UCSD-AML1 (cell line): ENCODE data around the gene ZNF680.
"Not testable (repeated sequence)": the region's sequence is repeated elsewhere in the genome, so short reads cannot be mapped to it uniquely, and the experiment has no call there.

Source experiments
- DNase-seq: peaks from one replicate; lab custom pipeline; 2025; ENCODE audit not compliant: unreplicated experiment; lab: John Stamatoyannopoulos, UW

Gene ZNF680

DNA sequence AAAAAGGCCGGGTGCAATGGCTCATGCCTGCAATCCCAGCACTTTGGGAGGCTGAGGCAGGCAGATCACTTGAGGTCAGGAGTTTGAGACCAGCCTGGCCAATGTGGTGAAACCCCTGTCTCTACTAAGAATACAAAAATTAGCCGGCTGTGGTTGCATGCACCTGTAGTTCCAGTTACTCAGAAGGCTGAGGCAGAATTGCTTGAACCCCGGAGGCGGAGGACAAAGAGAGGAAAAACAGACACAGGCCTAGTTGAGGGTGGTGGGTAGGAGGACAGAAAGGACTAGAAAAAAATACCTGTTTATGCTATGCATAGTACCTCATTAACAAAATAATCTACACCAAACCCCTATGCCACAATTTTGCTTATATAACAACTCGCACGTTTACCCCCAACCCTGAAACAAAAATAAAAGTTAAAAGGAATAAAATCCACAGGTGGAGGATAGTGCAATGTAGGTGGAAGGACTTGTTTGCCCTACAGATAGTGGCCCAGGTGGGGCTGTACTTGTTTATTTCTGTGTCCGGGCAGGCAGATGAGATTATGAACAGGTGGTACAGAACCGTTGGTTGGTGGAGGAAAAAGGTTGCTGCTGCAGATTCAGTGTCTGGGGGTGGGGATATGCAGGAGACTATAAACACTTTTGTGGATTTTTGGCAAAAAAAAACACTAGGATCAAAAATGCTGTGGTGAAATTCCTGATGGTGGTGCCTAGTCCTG lies 5.1 kb downstream of the ZNF680 start:
- no peak for DNase-seq

DNA sequence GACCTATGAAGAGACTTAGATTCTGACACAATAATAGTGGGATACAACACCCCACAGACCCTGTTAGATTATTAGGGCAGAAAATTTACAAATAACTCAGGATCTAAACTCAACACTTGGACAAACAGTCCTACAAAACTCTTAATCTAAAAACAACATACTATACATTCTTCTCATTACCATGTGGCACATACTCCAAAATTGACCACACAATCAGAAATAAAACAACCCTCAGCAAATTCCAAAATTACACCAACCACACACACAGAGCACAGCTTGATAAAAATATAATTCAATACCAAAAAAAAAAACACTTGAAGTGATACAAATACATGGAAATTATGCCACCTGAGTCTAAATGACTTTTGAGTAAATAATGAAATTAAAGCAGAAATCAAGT lies 7.8 kb downstream of the ZNF680 start:
- no peak for DNase-seq

DNA sequence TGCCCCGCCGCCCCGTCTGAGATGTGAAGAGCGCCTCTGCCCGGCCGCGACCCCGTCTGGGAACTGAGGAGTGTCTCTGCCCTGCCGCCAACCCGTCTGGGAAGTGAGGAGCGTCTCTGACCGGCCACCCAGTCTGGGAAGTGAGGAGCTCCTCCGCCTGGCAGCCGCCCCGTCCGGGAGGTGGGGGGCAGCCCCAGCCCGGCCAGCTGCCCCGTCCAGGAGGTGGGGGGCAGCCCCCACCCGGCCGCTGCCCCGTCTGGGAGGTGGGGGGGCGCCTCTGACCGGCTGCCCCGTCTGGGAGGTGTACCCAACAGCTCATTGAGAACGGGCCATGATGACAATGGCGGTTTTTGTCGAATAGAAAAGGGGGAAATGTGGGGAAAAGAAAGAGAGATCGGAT lies 8.7 kb downstream of the ZNF680 start:
- DNase-seq = not testable (repeated sequence)

DNA sequence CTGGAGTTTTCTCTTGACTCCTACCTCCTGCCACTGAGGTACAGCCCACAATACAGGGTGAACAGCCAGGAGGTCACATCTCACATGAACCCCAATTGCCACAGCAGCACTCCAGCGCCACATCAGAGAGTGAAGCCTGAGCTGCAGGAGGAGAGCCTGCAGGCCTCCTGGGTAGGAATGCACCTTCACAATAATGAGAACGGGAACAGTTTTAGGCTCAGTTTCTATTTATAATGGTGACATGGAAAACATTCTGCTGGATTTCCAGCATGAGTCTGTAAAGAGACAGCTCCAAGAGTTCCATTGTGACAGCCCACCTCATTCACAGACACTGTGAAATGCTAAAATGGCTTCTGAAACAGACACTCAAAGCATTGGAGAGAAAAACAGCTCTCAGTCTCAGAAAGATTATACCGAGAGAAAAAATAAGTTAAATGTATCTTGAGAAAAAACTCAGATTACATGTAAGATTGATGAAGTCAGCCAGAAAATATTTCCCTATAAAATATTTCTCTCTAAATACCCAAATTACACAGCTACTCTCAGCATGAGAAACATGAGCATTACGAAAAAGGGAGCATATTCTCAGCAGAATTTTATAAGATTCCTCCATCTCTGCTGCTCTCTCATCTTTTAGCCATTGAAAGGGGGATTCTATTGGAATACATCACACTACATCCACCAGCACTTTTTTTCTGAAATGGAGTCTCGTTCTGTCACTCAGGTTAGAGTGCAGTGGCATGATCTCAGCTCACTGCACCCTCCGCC lies 11.3 kb downstream of the ZNF680 start:
- DNase-seq = no peak

DNA sequence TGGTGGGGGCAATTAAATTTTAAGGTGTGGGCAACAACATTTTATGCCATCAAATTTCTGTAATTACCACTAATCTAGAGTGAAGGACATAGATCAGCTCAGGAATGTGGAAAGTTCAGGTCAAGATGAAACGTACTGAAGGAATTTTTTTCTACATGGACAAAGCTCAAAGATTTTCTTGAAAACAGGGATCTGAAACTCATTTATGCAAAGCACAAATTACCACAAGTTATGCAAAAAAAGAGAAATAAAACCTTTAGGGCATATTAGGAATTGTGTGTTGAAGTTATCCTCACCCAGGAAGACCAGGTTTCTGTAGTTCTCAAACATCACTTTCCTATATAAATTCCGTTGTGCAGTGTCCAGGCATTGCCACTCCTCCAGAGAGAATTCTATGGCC lies 18.9 kb downstream of the ZNF680 start:
- DNase-seq = no peak

DNA sequence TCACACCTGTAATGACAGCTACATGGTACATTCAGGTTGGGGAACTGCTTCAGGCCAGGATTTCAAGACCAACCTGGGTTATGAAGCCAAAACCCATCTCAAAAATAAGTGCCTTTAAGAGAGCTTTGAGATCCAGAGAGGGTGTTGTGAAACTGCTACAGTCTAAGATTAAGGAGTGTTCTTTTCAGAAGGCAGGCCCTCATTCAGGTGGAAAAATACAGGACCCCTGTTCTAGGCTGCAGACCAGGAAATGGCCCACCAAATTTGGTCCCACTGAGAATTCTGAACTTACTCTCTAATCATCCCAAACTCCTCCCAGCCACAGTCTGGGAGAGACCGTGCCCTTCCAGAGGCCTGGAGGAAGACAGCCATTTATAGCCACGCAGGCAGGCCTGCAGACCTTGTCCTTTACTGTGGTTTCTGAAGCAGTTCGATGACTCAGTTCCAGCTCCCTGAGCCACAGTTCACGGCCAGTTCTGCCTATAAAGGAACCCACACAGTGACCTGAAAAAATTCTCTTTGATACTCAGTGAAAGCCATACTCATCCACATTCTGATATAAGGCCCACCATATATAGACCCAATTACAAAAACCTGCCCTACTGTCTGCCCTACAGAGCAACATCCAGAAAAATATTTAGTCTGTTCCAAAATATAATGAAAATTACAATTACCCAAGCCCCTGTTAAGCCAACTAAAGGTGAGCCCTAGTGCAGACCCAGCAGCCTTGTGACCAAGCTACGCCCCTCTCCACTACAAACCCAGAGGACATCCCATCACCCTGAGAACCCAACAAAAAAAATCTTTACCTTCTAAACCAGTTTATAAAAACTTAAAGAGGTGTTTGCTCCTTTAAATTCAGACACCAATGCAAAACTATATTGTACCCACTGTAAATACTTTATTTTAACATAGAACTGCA lies 21.2 kb downstream of the ZNF680 start:
- DNase-seq = peak; percentile 16

DNA sequence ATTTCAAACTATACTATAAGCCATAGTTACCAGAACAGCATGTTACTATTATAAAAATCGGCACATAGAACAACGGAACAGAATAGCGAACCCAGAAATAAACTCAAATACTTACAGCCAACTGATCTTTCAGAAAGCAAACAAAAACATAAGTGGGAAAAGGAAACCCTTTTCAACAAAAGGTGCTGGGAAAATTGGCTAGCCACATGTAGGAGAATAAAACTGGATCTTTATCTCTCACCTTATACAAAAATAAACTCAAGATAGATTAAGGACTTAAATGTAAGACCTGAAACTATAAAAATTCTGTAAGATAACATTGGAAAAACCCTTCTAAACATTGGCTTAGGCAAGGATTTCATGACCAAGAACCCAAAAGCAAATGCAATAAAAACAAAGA lies 29.1 kb downstream of the ZNF680 start:
- DNase-seq = no peak

DNA sequence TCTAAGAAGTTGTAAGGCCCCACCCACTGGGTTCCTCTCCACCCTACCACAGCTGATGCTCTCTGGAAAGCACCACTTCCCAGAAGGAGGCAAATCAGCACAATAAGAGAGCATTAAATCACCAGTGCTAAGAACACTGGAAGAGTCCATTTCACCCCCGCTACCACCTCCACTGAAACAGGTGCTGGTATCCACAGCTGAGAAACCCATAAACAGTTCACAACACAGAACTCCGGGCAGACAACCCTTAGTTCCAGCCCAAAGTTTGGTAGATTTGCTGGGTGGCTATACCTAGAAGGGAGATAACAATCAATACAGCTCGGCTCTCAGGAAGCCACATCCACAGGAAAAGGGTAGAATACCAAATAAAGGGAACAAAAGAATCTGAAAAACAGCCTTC lies 34.1 kb downstream of the ZNF680 start:
- DNase-seq = no peak

DNA sequence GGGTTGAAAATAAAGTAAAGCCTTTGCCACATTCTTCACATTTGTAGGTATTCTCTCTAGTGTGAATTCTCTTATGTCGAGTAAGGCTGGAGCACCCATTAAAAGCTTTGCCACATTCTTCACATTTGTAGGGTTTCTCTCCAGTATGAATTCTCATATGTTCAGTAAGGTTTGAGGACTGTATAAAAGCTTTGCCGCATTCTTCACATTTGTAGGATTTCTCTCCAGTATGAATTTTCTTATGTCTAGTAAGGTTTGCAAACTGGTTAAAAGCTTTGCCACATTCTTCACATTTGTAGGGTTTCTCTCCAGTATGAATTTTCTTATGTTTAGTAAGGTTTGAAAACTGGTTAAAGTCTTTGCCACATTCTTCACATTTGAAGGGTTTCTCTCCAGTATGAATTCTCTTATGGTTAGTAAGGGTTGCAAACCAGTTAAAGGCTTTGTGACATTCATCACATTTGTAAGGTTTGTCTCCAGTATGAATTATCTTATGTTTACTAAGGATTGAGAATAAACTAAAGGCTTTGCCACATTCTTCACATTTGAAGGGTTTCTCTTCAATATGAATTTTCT lies 41.4 kb downstream of the ZNF680 start:
- no peak for DNase-seq

DNA sequence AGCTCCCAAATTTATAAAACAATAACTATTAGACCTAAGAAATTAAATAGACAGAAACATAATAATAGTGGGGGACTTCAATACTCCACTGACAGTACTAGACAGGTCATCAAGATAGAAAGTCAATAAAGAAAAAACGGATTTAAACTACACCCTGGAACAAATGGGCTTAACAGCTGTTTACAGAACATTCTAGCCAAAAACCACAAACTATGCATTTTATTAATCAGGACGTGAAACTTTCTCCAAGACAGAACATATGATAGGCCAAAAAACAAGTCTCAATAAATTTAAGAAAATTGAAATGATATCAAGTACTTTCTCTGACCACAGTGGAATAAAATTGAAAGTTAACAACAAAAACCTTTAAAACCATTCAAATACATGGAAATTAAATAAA lies 46.4 kb downstream of the ZNF680 start:
- no peak for DNase-seq

DNA sequence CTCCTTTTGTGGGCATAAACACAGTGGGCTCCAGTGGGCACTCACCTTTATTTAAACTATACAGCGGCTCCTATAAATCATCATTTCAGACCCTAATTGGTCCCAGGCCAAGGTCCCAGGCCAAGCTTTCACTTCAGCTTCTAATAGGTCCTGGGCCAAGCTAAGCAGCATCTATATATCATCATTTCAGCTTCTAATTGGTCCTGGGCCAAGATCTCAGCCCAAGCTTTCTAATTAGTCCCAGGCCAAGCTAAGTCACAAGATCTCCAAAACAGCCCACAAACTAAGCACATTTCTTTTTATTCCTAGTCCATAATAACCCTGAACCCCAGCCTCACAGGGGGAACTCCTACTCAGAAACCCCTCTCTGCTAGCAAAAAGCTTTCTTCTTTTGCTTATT lies 47.1 kb downstream of the ZNF680 start:
- DNase-seq = no peak

DNA sequence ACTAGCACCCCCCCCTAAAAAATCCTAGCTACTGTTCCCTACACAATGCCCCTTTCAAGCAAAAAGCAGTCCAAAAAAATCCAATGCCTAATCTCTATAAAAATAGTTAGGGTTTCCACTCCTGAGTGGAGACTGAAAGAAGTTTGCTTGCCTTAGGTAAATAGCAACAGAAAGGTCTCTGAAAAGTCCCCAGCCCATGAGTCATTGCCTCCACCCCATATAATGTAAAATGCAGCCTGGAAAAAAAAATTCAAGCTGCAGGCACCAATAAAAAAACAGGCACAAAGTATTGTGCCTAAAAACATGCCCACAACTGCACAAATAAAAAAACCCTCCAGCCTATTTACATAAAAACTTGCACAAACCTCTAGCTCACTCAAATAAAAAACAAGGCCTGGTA lies 47.5 kb downstream of the ZNF680 start:
- DNase-seq = no peak

DNA sequence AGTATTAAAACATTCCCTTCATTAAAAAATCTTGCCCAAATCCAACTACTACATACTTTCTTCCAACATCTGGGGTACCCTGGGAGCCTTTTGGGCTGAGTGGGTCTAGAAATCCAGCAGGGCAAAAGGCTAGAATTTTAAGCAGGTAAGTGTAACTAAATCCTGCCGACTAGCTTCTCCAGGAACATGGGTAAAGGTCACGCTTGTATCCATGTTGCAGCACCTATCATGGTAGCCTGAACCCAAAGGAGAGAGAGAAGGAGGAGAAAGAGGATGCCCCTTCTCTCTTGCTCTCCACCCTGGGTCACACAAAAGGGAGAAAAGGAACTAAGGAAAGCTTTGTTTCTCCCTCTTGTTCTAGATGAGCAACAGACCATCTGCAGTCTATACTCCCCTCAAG lies 53.3 kb downstream of the ZNF680 start:
- DNase-seq = no peak

DNA sequence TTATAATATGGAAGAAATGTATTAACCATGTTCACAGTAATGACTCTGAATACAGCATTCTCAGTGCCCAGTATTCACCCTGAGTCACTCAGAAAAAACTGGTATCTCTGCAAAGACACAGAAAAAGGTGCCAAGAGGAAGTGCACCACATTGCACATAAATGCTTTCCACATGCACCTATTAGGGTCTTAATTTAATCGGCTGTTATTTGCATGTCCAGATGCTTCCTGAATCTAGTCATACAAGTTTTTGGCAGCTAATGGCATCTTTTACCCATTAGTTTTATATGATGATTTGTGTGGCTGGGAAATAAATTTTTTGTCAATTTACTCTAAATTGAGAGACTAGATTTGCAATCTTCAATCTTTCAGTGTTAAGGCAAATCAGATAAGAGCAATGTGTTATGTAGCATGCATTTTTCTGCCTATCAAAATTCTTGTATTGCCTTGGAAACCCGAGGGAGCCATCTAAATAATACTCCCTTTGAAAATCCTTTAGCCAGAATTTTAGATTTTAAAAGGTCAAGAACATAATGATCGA lies 58.2 kb downstream of the ZNF680 start:
- no peak for DNase-seq

DNA sequence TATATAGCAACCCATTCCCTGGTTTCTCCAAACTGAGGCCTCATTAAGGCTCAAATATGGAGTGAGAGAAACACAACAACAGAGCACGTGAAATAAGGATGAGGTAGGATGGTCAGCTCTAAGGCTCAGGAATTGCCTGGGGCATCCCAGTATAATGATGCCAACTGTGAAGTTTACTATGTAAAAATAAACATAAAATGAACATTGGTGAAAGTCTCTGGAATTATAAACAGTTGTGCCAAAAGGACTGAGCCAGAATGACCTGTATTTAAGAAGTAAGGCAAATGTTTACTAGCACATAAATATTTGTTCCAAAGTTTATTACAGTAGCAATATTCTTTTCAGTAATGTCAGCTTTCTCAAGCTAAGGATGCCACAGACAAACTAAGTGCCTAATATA lies 64.6 kb downstream of the ZNF680 start:
- no peak for DNase-seq

DNA sequence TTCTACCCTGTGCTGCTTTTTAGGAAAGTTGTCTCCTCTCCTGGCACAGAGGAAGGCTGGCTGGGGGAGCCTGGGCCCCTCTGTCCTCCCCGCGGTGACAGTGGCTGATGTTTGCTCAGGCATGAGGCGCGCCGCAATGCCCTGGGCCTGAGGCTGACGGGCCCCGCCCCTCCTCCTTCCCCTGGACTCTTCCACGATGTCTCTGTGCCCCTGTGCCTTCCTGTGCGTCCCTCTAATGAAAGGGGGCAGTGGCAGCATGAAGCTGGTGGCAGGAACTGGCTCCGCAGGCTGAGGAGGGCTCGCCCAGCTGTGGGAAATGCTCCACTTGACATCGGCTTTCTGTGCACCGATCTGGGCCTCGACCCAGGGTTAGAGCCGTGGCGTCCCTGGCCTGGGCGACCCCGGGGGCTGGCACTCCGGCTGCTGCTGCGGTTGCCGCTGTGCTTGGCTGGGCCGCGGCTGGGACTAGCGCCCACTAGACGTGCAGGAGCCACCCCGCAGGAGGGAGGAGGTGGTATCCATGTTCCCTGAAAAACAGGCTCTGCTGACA lies 67.9 kb downstream of the ZNF680 start:
- no peak for DNase-seq

DNA sequence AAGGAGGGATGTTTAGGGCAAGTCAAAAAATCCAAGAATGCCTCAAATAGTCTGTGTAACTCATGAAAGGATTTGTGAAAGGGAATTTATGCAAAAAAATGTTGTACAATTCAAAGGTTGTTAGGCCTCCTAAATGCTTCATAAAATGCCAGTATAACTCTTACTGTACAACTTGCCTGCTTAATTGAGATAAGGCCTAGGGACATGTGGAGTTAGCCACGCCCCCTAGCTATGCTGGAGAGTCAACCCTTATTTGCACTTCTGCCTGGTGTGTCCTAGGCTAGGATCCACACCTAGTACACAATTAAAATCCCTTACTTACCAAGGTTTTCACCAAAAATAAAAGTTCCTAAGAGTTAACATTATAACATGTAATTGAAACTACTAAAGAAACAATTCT lies 77.2 kb downstream of the ZNF680 start:
- no peak for DNase-seq
